K562 (cell line): ENCODE measurements around the gene CAST. TPM values are rescaled to one million over a fixed set of nuclear protein-coding genes. Genes with fewer than 3 reads are reported as not detected.
A peak's percentile ranks its signal among the peaks of the same experiment; 100 is the strongest.

Source experiments
- CHD7 ChIP-seq: fragments of 200-600 bp; sonication (generic); IDR thresholded peaks from one replicate; pipeline ENCODE4 v1.6.1; 2012; ENCODE audit warnings: mild to moderate bottlenecking, low read depth, low read length, inconsistent platforms
- SIN3A ChIP-seq, 2 experiments: fragments of 150-350 bp in 1 of 2; IDR thresholded peaks; 2 replicates each; pipeline ENCODE4 v1.6.1; 2011 to 2016; ENCODE audit warnings: borderline replicate concordance in 2 of 2, low read depth in 2 of 2, low read length in 2 of 2, mild to moderate bottlenecking in 2 of 2, moderate library complexity in 2 of 2; ENCODE audit not compliant: control insufficient read depth in 1 of 2
- ZFPM2 ChIP-seq: fragments of 250-450 bp; sonication (Bioruptor Pico); IDR thresholded peaks from 2 replicates; pipeline ENCODE4 v1.5.1; 2022; ENCODE audit warnings: mild to moderate bottlenecking
- polyA plus RNA-seq, 8 experiments: library from polyadenylated mRNA; depleted of rRNA in 4 of 8; stranded (reverse) in 5 of 8; unstranded in 3 of 8; fragments of >200 nt; fragmentation: Nextera tagmentation in 2 of 8; fragmentation: Illumina TruSeq in 1 of 8; extraction: Ambion mirVana in 2 of 8; extraction: Trizol in 1 of 8; gene quantifications; 2 replicates each; pipeline versions ENCODE4 v1.2.1 to v1.2.3, GENCODE V29; 2011 to 2014; ENCODE audit warnings: inconsistent platforms in 1 of 8, missing spikeins in 1 of 8
- total RNA-seq, 7 experiments: library from RNA; depleted of rRNA in 6 of 7; stranded (reverse); fragments of >200 nt in 6 of 7; fragmentation: Illumina TruSeq in 2 of 7; extraction: Trizol in 2 of 7; gene quantifications; 2 replicates each; pipeline versions ENCODE4 v1.2.1 to v1.2.3, GENCODE V29; 2011 to 2021; ENCODE audit warnings: low replicate concordance in 1 of 7
- TF ChIP-seq, protein P1 (sequence below): fragments of 450-650 bp; IDR thresholded peaks from 2 replicates; pipeline ENCODE4 v1.6.1; 2016; ENCODE audit warnings: low read depth

The CAST gene
- total and polyA plus RNA-seq, 9 of the 15 experiments (the other 6 are each of a cell fraction or from before 2014, with no cell fraction given), result 55.5 to 136 (median 86.1) TPM

DNA sequence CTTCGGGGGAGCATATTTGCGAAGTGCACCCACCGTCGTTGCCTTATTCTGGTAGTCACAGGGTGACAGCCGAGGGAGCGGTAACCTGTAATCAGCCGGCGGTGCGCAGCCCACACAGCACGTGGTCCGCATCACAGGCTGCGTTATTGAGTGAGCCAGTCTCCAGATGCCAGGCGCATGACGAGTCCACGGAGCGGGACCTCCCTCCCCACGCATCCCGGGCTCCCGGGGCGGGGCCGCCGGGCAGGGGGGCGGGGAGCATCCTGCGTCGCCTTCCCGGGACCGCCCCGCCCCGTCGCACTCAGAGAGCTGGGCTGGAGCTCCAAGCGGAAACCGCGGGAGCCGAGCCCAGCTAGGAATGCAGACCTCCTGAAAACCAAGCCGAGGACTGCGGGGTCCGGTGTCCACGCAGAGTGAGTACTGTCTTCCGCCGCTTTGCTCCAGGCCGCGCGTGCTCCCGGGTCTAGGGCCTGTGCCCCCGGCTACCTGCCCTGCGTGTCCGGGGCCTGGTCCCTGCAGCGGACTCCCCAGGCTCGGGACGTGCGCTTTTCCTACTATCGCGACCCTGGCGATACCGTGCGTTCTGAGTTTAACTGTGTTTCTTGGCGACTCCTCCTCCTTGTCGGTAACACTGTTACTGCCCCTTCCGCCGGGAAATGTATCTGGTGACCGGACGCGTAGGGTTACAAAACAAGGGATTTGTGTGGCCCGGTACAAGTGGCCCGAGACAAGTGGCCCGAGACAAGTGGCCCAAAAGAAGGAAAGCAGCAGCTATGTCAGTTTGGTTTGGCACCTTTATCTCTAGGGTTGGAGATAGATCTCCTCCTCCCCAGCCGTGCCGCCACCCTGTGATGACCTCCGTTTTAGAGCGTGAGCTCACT lies 40.6 kb downstream of the CAST start (continued):
- TF ChIP-seq, protein P1, sequence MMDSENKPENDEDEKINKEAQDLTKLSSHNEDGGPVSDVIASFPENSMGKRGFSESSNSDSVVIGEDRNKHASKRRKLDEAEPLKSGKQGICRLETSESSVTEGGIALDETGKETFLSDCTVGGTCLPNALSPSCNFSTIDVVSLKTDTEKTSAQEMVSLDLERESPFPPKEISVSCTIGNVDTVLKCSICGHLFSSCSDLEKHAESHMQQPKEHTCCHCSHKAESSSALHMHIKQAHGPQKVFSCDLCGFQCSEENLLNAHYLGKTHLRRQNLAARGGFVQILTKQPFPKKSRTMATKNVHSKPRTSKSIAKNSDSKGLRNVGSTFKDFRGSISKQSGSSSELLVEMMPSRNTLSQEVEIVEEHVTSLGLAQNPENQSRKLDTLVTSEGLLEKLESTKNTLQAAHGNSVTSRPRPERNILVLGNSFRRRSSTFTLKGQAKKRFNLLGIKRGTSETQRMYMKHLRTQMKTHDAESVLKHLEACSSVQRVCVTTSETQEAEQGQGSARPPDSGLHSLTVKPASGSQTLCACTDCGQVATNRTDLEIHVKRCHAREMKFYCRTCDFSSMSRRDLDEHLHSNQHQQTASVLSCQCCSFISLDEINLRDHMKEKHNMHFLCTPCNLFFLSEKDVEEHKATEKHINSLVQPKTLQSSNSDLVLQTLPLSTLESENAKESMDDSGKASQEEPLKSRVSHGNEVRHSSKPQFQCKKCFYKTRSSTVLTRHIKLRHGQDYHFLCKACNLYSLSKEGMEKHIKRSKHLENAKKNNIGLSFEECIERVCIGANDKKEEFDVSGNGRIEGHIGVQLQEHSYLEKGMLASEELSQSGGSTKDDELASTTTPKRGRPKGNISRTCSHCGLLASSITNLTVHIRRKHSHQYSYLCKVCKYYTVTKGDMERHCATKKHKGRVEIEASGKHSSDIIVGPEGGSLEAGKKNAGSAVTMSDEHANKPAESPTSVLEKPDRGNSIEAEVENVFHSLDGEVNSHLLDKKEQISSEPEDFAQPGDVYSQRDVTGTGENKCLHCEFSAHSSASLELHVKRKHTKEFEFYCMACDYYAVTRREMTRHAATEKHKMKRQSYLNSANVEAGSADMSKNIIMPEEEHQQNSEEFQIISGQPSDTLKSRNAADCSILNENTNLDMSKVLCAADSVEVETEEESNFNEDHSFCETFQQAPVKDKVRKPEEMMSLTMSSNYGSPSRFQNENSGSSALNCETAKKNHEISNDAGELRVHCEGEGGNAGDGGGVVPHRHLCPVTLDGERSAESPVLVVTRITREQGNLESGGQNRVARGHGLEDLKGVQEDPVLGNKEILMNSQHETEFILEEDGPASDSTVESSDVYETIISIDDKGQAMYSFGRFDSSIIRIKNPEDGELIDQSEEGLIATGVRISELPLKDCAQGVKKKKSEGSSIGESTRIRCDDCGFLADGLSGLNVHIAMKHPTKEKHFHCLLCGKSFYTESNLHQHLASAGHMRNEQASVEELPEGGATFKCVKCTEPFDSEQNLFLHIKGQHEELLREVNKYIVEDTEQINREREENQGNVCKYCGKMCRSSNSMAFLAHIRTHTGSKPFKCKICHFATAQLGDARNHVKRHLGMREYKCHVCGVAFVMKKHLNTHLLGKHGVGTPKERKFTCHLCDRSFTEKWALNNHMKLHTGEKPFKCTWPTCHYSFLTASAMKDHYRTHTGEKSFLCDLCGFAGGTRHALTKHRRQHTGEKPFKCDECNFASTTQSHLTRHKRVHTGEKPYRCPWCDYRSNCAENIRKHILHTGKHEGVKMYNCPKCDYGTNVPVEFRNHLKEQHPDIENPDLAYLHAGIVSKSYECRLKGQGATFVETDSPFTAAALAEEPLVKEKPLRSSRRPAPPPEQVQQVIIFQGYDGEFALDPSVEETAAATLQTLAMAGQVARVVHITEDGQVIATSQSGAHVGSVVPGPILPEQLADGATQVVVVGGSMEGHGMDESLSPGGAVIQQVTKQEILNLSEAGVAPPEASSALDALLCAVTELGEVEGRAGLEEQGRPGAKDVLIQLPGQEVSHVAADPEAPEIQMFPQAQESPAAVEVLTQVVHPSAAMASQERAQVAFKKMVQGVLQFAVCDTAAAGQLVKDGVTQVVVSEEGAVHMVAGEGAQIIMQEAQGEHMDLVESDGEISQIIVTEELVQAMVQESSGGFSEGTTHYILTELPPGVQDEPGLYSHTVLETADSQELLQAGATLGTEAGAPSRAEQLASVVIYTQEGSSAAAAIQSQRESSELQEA, result no peak
- no peak for TF ChIP-seq ZFPM2
- TF ChIP-seq SIN3A (IDR thresholded peaks at IDR 0.05; ENCODE audit: borderline replicate concordance in 2 of 2, control insufficient read depth in 1 of 2, low read depth in 2 of 2, low read length in 2 of 2), result peak in 1 of 2 experiments; percentile 29; a peak in 1 of 4 replicates
- TF ChIP-seq CHD7, result no peak
